SH-SY5Y (cell line): ENCODE data around the gene MYO10.
A peak's percentile ranks its signal among the peaks of the same experiment; 100 is the strongest.

Experiments used
- GATA2 ChIP-seq: IDR thresholded peaks from 2 replicates; pipeline ENCODE4 v1.6.1; 2011; ENCODE audit warnings: mild to moderate bottlenecking, low read depth, low read length
- GATA3 ChIP-seq: IDR thresholded peaks from 2 replicates; pipeline ENCODE4 v1.6.1; 2011; ENCODE audit warnings: low read depth, mild to moderate bottlenecking, low read length, moderate library complexity

MYO10 gene

DNA sequence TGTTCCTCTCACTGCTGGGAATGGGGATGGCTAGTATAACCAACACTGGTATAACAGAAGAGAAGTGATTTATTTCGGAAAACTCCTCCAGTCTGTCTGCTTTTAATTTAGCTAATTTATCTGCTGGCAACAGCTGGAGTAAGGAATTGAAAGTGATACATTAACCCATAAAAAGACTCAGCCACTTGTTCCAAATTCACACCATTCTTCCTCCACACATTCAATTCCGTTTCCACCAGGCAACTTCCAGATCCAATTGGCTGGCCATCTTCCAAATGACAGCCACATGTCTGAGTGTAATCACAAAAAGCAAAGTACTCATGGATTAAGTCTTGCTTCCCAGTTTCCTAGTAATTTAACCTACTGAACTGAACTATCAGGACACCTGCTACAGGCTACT, 242.2 kb downstream of the MYO10 start:
- TF ChIP-seq GATA3 (no peak), GATA2 (no peak)

DNA sequence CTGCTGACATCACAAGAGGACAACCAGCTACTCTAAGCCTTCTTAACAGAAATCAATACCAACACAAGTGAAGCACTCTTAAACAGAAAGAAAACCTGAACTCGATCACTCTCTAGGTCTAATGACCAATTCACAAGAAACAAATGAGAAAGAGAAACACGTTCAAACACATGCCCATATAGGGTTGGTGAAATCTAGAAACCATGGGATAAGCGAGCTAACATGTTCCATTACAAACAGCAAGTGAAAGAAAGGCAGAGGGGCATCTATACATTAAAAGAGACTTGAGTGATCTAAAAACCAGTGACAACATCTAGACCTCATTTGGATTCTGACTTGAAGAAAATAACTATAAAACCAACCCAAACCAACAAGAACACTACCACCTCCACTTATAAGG, 244.4 kb downstream of the MYO10 start:
- TF ChIP-seq GATA2 (no peak), GATA3 (no peak)

DNA sequence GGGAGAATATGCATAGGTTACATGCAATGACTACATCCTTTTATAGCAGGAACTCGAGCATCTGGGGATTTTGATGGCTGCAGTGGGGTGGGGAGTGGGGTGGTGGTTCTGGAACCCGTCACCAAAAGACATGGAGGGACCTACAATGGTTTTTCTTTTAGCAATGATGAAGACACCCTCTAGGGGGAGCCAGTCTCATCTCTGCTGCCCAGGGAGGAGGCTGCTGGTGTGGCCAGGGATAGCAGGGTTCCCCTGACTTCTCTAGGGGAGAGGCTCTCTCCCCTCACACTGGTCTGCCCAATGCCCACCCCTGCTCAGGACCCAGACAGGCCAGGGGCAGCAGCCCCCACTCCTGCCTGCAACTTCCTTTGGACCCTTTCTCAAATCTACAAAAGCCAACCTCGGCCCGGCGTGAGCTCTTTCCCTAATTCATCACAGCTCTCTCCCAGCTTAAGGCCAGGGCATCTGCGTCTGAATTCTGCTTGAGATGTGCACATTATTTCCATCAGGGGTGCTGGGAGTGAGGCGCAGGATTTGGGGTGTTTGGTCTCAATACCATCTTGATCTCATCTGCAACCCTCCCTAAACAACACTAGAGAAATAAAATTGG, 245.7 kb downstream of the MYO10 start:
- TF ChIP-seq GATA3: no peak
- no peak for TF ChIP-seq GATA2

DNA sequence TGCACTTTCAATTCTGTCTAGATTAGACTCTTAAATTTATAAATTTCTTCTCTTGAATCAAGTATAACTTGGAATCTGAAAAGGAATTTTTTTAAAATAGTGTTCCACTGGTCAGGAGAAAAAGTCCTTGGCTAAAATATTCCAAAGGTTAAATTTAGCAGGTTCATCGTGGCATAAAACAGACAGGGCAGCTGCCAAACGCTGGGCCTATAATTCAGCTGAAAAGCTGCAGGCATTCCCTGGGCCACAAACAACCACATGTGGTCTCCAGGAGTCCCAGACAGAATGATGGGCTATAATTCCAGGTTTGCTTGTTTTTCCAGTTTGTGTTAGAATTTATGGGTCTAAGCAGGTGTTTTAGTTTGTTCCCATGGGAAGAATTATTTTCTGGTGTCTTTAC, 248.2 kb downstream of the MYO10 start:
- TF ChIP-seq GATA3: no peak
- TF ChIP-seq GATA2: no peak

DNA sequence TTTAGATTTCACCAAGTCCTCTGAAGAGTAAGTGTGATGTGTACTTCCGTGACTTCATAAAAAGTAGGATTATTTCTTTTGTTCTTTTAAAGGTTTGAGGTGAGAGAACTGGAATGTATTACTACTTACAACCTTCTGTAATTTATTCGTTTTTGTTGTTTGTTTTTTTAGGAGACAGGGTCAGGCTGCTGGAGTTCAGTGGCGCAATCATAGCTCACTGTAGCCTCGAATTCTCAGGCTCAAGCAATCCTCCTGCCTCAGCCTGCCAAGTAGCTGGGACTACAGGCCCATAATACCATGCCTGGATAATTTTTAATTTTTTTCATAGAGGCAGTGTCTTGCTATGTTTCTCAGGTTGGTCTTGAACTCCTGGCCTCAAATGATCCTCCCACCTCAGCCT, 251.0 kb downstream of the MYO10 start:
- TF ChIP-seq GATA2: no peak
- no peak for TF ChIP-seq GATA3

DNA sequence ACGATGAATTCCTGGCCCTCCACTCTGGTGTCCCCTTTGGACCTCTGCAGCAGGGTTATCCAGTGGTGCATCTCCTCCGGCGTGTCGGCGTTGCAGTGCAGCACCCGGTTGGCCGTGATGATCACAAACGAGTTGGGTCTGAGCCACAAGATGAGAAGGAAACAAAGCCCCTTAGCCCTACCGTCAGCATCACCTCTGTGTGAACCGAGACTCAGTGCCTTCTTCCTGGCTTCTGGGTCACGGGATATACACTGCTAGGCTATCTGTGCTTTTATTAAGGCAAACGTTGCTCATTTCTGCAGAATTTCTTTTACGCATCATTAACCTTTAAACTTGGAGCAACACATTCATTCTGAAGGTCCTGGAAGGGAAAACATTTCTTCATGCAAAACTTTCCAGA, 254.2 kb downstream of the MYO10 start:
- TF ChIP-seq GATA2 (no peak), GATA3 (no peak)

DNA sequence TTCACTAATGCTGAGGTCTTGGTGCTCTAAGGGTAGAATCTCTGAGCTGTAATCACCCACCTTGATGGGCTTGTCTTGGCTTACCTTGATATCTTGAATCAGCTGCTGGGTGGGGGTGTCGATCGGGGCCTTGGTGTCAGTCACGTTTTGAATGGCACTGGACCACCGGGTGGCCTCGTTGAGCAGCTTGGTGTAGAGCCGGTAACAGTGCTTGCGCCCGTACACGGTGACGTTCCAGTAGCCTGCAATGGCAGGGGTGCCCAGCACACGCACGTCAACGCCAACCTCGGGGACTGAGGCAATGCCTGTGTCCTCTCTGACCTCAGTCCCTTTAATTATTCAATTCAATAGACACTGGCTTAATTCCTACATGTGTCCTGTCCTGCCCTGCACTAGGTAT, 256.2 kb downstream of the MYO10 start:
- TF ChIP-seq GATA3: no peak
- no peak for TF ChIP-seq GATA2

DNA sequence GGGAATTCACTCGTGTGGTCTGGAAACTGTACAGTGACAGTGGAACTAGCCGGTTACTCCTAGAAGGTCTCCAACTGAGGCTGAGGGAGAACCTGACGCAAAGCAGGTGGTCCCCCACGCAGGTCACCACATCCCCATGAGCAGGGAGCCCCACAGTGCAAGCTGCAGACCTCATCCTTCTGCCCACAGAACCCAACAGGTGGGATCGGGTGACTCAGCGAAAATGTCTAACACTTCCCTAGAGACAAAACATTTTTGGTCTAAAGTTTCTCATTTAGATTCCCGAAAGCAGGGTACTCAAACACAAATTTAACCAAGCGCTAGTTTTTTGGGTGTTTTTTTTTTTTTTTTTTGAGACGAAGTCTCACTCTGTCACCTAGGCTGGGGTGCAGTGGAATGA, 256.9 kb downstream of the MYO10 start:
- TF ChIP-seq GATA3 (no peak), GATA2 (no peak)

DNA sequence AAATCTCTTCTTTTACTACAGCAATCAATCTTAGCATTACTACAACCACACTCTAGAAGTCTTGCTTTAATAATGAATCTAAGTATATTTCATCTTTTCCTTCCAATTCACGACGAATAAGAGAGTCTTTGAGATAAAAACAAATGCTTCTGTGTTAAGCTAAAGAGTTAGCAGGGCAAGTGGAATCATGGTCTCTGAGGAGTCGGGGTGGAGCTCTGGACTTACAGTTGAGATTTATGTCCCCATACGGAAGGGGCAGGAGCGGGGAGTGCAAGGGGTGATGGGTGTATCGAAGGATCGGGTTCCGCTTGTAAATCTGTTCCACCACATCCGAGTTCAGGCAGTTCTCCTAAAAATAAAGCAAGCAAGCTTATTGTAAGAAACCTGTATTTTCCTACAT, 260.3 kb downstream of the MYO10 start:
- no peak for TF ChIP-seq GATA3
- TF ChIP-seq GATA2: no peak

DNA sequence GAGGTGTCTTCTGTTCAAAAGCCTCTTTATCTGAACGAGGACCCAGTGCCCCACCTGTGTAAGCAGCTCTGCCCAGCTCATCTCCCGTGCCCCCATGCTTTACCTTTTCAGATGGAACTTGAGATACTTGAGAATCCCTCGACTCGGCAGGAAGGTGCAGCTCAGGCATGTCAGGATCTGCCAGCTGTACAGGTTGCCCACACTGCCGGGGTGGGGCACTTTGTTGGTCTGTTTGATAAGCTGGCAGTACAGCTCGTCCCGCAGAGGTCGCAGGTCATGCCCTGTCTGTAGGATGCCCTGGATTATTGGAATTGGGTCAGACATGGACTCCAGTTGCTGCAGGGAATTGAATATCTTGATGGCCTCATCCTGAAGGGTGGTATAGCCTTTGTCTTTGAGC, 261.3 kb downstream of the MYO10 start:
- TF ChIP-seq GATA3: no peak
- TF ChIP-seq GATA2: no peak

DNA sequence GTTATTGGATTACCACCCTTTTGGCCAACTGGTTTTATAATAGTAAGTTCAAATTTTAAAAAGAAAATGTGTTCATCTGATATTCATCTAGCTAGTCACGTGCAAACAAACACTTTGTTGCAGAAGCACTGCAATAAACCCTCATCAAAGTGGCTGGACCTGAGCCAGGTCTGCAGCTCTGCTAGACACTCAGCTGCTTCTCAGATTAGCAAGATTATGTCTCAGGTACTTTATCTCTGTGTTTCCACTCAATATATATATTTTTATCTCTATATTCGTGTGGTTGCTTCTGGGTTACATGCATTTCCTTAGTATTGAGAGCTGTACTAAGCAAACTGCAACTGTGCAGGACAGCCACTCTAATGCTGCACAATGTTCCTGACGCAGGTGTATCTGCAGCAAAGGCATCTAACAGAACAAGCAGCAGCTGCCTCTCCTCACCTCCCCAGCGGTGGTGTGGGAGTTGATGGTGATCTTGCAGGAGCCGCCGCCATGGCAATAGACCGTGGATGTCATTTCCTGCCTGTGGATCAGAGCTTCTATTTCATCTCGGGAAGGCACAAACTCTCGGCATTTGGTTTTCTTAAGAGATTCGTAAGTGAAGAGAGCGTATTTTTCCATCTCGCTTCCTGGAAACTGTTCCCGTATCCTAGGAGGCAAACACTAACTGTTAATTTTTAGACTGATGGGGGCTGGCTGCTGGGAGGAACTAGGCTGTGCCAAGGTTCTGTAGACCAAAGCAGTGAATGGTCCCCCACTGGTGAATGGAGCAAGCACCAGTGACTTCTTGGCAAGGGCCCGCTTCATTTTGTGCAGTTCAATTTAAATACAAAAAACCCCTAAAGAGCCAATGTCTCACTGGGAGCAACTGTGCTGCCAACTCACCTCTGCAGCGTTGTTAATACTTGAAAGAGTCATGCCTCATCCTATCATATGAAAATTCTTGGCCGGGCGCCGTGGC, 262.6 kb downstream of the MYO10 start:
- TF ChIP-seq GATA3 (no peak), GATA2 (peak; percentile 48)

DNA sequence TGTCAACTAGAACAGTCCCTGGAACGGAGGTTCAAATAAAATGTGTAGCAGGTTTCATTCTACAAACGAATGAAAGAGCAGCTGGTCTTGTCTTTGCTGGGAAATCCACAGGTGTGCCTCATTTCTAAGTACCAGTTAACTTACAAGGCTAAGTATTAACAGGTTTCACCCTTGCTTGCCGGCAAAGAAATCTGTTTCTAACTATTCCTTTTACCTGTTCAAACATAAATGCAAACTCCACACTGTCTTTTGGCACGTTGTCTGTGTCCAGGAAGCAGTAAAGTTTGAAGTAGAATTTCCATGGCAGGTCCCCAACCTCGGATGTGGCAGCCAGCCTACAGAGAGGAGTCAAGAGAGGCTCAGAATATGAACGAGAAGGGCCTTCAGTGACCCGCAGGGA, 264.9 kb downstream of the MYO10 start:
- no peak for TF ChIP-seq GATA2
- TF ChIP-seq GATA3: no peak

DNA sequence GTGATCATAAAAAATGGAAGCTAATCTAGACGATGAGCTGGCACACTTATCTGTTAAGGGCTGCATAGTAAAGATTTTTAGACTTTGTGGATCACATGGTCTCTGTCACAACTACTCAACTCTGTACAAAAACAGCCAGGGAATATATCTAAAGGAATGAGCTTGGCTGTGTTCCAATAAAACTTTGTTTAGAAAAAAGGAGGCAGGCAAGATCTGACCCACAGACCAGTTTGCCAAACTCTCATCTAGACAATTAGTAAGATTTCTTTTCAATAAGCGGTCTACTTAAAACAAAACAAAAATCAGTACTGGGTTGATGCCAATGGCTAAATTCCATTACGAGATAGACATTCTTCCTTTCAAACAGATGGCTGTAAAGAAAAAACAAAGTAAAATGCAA, 266.3 kb downstream of the MYO10 start:
- TF ChIP-seq GATA2 (no peak), GATA3 (no peak)

DNA sequence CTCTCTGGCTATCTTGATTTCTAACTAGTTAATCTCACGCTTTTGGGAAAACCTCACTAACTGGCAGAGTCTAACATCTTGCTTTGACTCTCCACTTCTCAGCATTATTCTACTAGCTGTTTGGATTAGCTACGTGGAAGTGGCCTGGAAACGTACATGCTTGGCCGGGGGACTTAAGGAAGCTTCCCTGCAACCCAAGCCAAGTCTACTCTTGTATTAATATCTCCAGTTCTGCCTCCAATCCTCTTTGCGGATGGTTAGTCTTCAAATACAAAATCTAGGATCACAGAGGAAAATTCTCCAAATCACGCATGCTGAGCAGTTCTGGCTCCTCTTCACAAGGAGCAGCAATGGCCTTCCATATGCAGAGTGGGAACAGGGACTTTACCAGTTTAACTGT, 267.5 kb downstream of the MYO10 start:
- no peak for TF ChIP-seq GATA2
- no peak for TF ChIP-seq GATA3

DNA sequence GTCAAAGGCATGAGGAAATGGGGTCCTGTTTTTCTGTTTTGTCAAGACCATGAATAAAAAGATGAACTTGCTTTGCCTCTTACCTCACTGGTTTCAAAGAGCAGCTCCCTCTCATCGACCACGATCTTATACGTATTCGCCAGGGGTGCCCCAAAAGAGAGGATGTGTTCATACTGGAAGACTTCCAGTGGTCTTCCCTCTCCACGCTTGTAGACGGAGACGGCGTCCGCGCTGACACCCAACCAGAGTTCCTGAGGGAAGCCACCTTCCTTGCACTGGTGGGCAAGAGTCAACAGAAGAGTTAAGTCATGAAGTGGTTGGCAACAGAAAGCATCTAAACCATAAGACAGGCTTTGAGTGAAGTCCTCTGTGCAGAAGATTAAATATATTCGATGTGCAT, 267.9 kb downstream of the MYO10 start:
- TF ChIP-seq GATA2: no peak
- TF ChIP-seq GATA3: no peak
